H9 (cell line): ENCODE measurements around the gene TTC28. TPM values are rescaled to one million over a fixed set of nuclear protein-coding genes. Genes with fewer than 3 reads are reported as not detected.

Experiments used
- DNase-seq: peaks from one replicate; pipeline ENCODE4 v3.0.0-alpha.2; 2017
- H2AFZ ChIP-seq: one replicate; pipeline ENCODE4 v1.6.1; 2013; ENCODE audit warnings: mild to moderate bottlenecking, low read length, control low read depth, moderate library complexity
- H2AK5ac ChIP-seq: 2 replicates; pipeline ENCODE4 v1.6.1; 2013; ENCODE audit warnings: low read length, control low read depth, mixed read lengths; ENCODE audit not compliant: insufficient read length
- H2BK120ac ChIP-seq: one replicate; pipeline ENCODE4 v1.6.1; 2013; ENCODE audit warnings: low read depth, mild to moderate bottlenecking, low read length, control low read depth, inconsistent platforms; ENCODE audit not compliant: poor library complexity, severe bottlenecking
- H2BK12ac ChIP-seq: 2 replicates; pipeline ENCODE4 v1.6.1; 2013; ENCODE audit warnings: low read length, control low read depth, mixed read lengths, low read depth; ENCODE audit not compliant: insufficient read length
- H2BK15ac ChIP-seq: 2 replicates; pipeline ENCODE4 v1.6.1; 2013; ENCODE audit warnings: low read depth, low read length, control low read depth
- H2BK20ac ChIP-seq: one replicate; pipeline ENCODE4 v1.6.1; 2013; ENCODE audit warnings: low read depth, mild to moderate bottlenecking, low read length, control low read depth, inconsistent platforms; ENCODE audit not compliant: poor library complexity, severe bottlenecking
- H2BK5ac ChIP-seq: 2 replicates; pipeline ENCODE4 v1.6.1; 2013; ENCODE audit warnings: low read length, control low read depth, mixed read lengths; ENCODE audit not compliant: insufficient read length
- H3K14ac ChIP-seq: 2 replicates; pipeline ENCODE4 v1.6.1; 2013; ENCODE audit warnings: low read length, control low read depth; ENCODE audit not compliant: insufficient read depth
- H3K18ac ChIP-seq: 2 replicates; pipeline ENCODE4 v1.6.1; 2013; ENCODE audit warnings: low read depth, mild to moderate bottlenecking, mixed read lengths, low read length, control low read depth; ENCODE audit not compliant: insufficient read length
- H3K23ac ChIP-seq: 2 replicates; pipeline ENCODE4 v1.6.1; 2013; ENCODE audit warnings: low read length, control low read depth, mixed read lengths, low read depth; ENCODE audit not compliant: insufficient read length
- H3K23me2 ChIP-seq: 2 replicates; pipeline ENCODE4 v1.6.1; 2013; ENCODE audit warnings: low read depth, mild to moderate bottlenecking, mixed read lengths, low read length, control low read depth; ENCODE audit not compliant: insufficient read length, poor library complexity, severe bottlenecking
- H3K27ac ChIP-seq: 2 replicates; pipeline ENCODE4 v1.5.1; 2013; ENCODE audit warnings: low read length, control low read depth, mixed read lengths, low read depth; ENCODE audit not compliant: insufficient read length
- H3K27me3 ChIP-seq: 2 replicates; pipeline ENCODE4 v1.6.1; 2013; ENCODE audit warnings: low read length, control low read depth, inconsistent platforms; ENCODE audit not compliant: insufficient read depth
- H3K4ac ChIP-seq: 2 replicates; pipeline ENCODE4 v1.6.1; 2013; ENCODE audit warnings: low read depth, mild to moderate bottlenecking, control low read depth, inconsistent platforms, low read length, moderate library complexity
- H3K4me1 ChIP-seq: 2 replicates; pipeline ENCODE4 v1.6.1; 2013; ENCODE audit warnings: low read length, control low read depth, inconsistent platforms; ENCODE audit not compliant: insufficient read depth
- H3K4me2 ChIP-seq: 2 replicates; pipeline ENCODE4 v1.6.1; 2013; ENCODE audit warnings: low read length, control low read depth, mixed read lengths; ENCODE audit not compliant: insufficient read length, insufficient read depth
- H3K56ac ChIP-seq: 2 replicates; pipeline ENCODE4 v1.6.1; 2013; ENCODE audit warnings: low read depth, mild to moderate bottlenecking, mixed read lengths, low read length, control low read depth; ENCODE audit not compliant: insufficient read length
- H3K79me1 ChIP-seq: 2 replicates; pipeline ENCODE4 v1.6.1; 2013; ENCODE audit warnings: low read depth, mild to moderate bottlenecking, moderate library complexity, low read length, control low read depth, inconsistent platforms; ENCODE audit not compliant: insufficient read depth, poor library complexity, severe bottlenecking
- H3K79me2 ChIP-seq: 2 replicates; pipeline ENCODE4 v1.6.1; 2013; ENCODE audit warnings: low read length, control low read depth, inconsistent platforms; ENCODE audit not compliant: insufficient read depth
- H3K9ac ChIP-seq: 2 replicates; pipeline ENCODE4 v1.6.1; 2013; ENCODE audit warnings: low read length, control low read depth, mixed read lengths; ENCODE audit not compliant: insufficient read length; ENCODE audit errors: extremely low read depth
- H3K9me3 ChIP-seq: one replicate; pipeline ENCODE4 v1.6.1; 2013; ENCODE audit warnings: low read depth, low read length, inconsistent platforms; ENCODE audit not compliant: control insufficient read depth
- H3T11ph ChIP-seq: one replicate; pipeline ENCODE4 v1.6.1; 2013; ENCODE audit warnings: mild to moderate bottlenecking, low read length, control low read depth, inconsistent platforms
- H4K20me1 ChIP-seq: one replicate; pipeline ENCODE4 v1.6.1; 2013; ENCODE audit not compliant: control insufficient read depth, insufficient read length, insufficient read depth
- H4K5ac ChIP-seq: 2 replicates; pipeline ENCODE4 v1.6.1; 2013; ENCODE audit warnings: low read depth, mild to moderate bottlenecking, mixed read lengths, low read length, control low read depth; ENCODE audit not compliant: insufficient read length
- H4K8ac ChIP-seq: replicated peaks from 2 replicates; pipeline ENCODE4 v1.6.1; 2013; ENCODE audit warnings: low read length, control low read depth, mixed read lengths, low read depth; ENCODE audit not compliant: insufficient read length
- H4K91ac ChIP-seq: 2 replicates; pipeline ENCODE4 v1.6.1; 2013; ENCODE audit warnings: low read depth, mild to moderate bottlenecking, moderate library complexity, mixed read lengths, low read length, control low read depth; ENCODE audit not compliant: insufficient read length
- H3K27ac Mint-ChIP-seq, 3 experiments: 2 replicates in 2 of 3; 3 replicates in 1 of 3; pipeline ENCODE4 v1.8.0; 2020 to 2021; ENCODE audit warnings: mixed read lengths in 3 of 3, mild to moderate bottlenecking in 1 of 3, moderate library complexity in 1 of 3
- H3K27me3 Mint-ChIP-seq: 2 replicates; pipeline ENCODE4 v1.8.0; 2021; ENCODE audit warnings: low read depth, mild to moderate bottlenecking, moderate library complexity, mixed read lengths
- H3K36me3 Mint-ChIP-seq, 3 experiments: 2 replicates in 2 of 3; 3 replicates in 1 of 3; pipeline ENCODE4 v1.8.0; 2020 to 2021; ENCODE audit warnings: low read depth in 3 of 3, mixed read lengths in 3 of 3; ENCODE audit not compliant: insufficient read depth in 1 of 3
- H3K4me1 Mint-ChIP-seq, 2 experiments: 2 replicates each; pipeline ENCODE4 v1.8.0; 2020; ENCODE audit warnings: mixed read lengths in 2 of 2
- H3K4me3 Mint-ChIP-seq, 2 experiments: 2 replicates in 1 of 2; 3 replicates in 1 of 2; pipeline ENCODE4 v1.8.0; 2020 to 2021; ENCODE audit warnings: mild to moderate bottlenecking in 2 of 2, mixed read lengths in 2 of 2, moderate library complexity in 1 of 2
- H3K9me3 Mint-ChIP-seq, 2 experiments: 2 replicates in 1 of 2; 3 replicates in 1 of 2; pipeline ENCODE4 v1.8.0; 2020; ENCODE audit warnings: mild to moderate bottlenecking in 2 of 2, mixed read lengths in 2 of 2, moderate library complexity in 1 of 2
- CTCF ChIP-seq: fragments of 200-600 bp; sonication (generic); conservative IDR thresholded peaks from 3 replicates; pipeline ENCODE4 v1.8.0; 2021; ENCODE audit warnings: antibody characterized with exemption, mild to moderate bottlenecking
- WGBS: extraction: QIAGEN DNeasy Blood & Tissue Kit; methylation state at CpG from one replicate; pipeline ENCODE4 v1.1.7; 2013; ENCODE audit warnings: missing lambda C conversion rate, low lambda C conversion rate, mixed read lengths; ENCODE audit not compliant: insufficient read length; ENCODE audit errors: extremely low coverage; 5-methylcytosine and 5-hydroxymethylcytosine counted together
- total RNA-seq: library from RNA; stranded (reverse); gene quantifications from 2 replicates; pipeline ENCODE4 v1.2.1, GENCODE V29; 2021

The TTC28 gene
- total RNA-seq, 1 experiment from 2014 or later: 13.6 TPM

GRCh38 chr22:27933186-27933983 lies 746.3 kb downstream of the TTC28 start:
- H2AFZ ChIP-seq: no peak overlapping the region
- no peaks in the 10 kb centered on the region; the same call in 1 of the 2 replicates for H3K79me2 ChIP-seq
- H4K20me1 ChIP-seq: no peaks in the 10 kb centered on the region
- no peak overlapping the region for H2BK5ac ChIP-seq
- H3T11ph ChIP-seq: no peak overlapping the region
- no peaks in the 10 kb centered on the region for H3K27me3 ChIP-seq
- no peak overlapping the region for H2BK20ac ChIP-seq
- peaks cover 20 to 23% of the 10 kb centered on the region in 2 experiments for H3K4me1 Mint-ChIP-seq
- H2BK15ac ChIP-seq: no peak overlapping the region
- no peak overlapping the region for H3K4me2 ChIP-seq
- peaks cover 2 to 14% (median 7%) of the 10 kb centered on the region in 3 experiments; a peak in 5 of 7 replicates for H3K36me3 Mint-ChIP-seq
- H3K23ac ChIP-seq: no peak overlapping the region
- no peak overlapping the region for H4K5ac ChIP-seq
- H2BK120ac ChIP-seq: no peak overlapping the region
- TF ChIP-seq CTCF: no peak
- H3K9me3 ChIP-seq: no peaks in the 10 kb centered on the region
- no peak overlapping the region for H2BK12ac ChIP-seq
- no peak overlapping the region for H3K27ac Mint-ChIP-seq
- H3K14ac ChIP-seq: no peak overlapping the region
- H3K79me1 ChIP-seq: no peaks in the 10 kb centered on the region
- no peak overlapping the region for H3K9ac ChIP-seq
- H3K9me3 Mint-ChIP-seq: no peaks in the 10 kb centered on the region
- no peak overlapping the region for H3K4me3 Mint-ChIP-seq
- WGBS: no CpG with 5 or more reads among the region's 9 CpGs
- no peak for DNase-seq
- H2AK5ac ChIP-seq: no peak overlapping the region
- no peak overlapping the region for H3K27ac ChIP-seq
- H3K4ac ChIP-seq: no peak overlapping the region
- no peak overlapping the region for H4K91ac ChIP-seq
- no peak overlapping the region for H3K56ac ChIP-seq
- no peaks in the 10 kb centered on the region; the same call in 1 of the 2 replicates for H3K4me1 ChIP-seq
- no peak overlapping the region for H4K8ac ChIP-seq
- H3K27me3 Mint-ChIP-seq: no peaks in the 10 kb centered on the region
- no peak overlapping the region for H3K18ac ChIP-seq
- no peaks in the 10 kb centered on the region for H3K23me2 ChIP-seq
